ENCODE results near the gene KHK. TPM values are rescaled to one million over a fixed set of nuclear protein-coding genes. Genes with fewer than 3 reads are reported as not detected.

KHK gene
- total RNA-seq, 1 experiment from 2014 or later, result 1.5 TPM

GRCh38 chr2:27069436-27069835 is 17.1 kb upstream of the KHK start:
- intact Hi-C loops (cut with micrococcal nuclease; ENCODE audit: unreplicated experiment) (no loop called here), in situ Hi-C loops (cut with HindIII; ENCODE audit: low pct_unique_long_range_greater_than_20kb, low sequenced_read_pairs) (no loop called here)
- no peak for TF ChIP-seq POLR2AphosphoS5 (IDR thresholded peaks at IDR 0.05; ENCODE audit: low read depth, low read length)
- no peak for TF ChIP-seq TCF7L2 (IDR thresholded peaks at IDR 0.05; ENCODE audit: low read depth, low read length)
- TF ChIP-seq CTCF (IDR thresholded peaks at IDR 0.05), result no peak
- no peak overlapping the region for H3K27ac ChIP-seq (ENCODE audit: low read length)
- no peaks in the 10 kb centered on the region for H3K9me3 ChIP-seq (ENCODE audit: control insufficient read depth, insufficient read depth, low read depth, low read length)
- H3K4me3 ChIP-seq (ENCODE audit: low read depth in 2 of 2, low read length in 2 of 2), result no peak overlapping the region
- ATAC-seq (no peak), DNase-seq (ENCODE audit: low read depth, low spot score) (no peak)
- H3K4me1 ChIP-seq (ENCODE audit: control insufficient read depth, insufficient read depth, low read length), result peaks cover 15% of the 10 kb centered on the region
- BruUV-seq (replicated peaks), result no TSS peak
- POLR2A ChIA-PET, result interaction anchor here (0.7 kb wide), 1 partner anchor 15 kb away, joined by 3 read pairs; no protein-coding TSS in a partner anchor
- CTCF ChIA-PET, result no interaction called here
- H3K27me3 ChIP-seq (ENCODE audit: control insufficient read depth, insufficient read depth, low read length), result no peaks in the 10 kb centered on the region
- no peaks in the 10 kb centered on the region for H3K36me3 ChIP-seq (ENCODE audit: control insufficient read depth, insufficient read depth, low read length)

GRCh38 chr2:27069961-27070618 is 16.5 kb upstream of the KHK start:
- DNase-seq (ENCODE audit: low read depth, low spot score) (no peak), ATAC-seq (no peak)
- no peaks in the 10 kb centered on the region for H3K36me3 ChIP-seq (ENCODE audit: control insufficient read depth, insufficient read depth, low read length)
- H3K9me3 ChIP-seq (ENCODE audit: control insufficient read depth, insufficient read depth, low read depth, low read length), result no peaks in the 10 kb centered on the region
- intact Hi-C loops (cut with micrococcal nuclease; ENCODE audit: unreplicated experiment) (no loop called here), in situ Hi-C loops (cut with HindIII; ENCODE audit: low pct_unique_long_range_greater_than_20kb, low sequenced_read_pairs) (no loop called here)
- H3K4me1 ChIP-seq (ENCODE audit: control insufficient read depth, insufficient read depth, low read length), result peaks cover 15% of the 10 kb centered on the region
- no peak for TF ChIP-seq TCF7L2 (IDR thresholded peaks at IDR 0.05; ENCODE audit: low read depth, low read length)
- TF ChIP-seq REST (IDR thresholded peaks at IDR 0.05; ENCODE audit: insufficient read depth in 1 of 2, low read depth in 2 of 2, low read length in 1 of 2), result no peak
- TF ChIP-seq CTCF (IDR thresholded peaks at IDR 0.05), result no peak
- TF ChIP-seq SIN3A (IDR thresholded peaks at IDR 0.05; ENCODE audit: borderline replicate concordance, insufficient read depth, low read depth, low read length), result no peak
- TF ChIP-seq POLR2AphosphoS5 (IDR thresholded peaks at IDR 0.05; ENCODE audit: low read depth, low read length), result no peak
- ChIA-PET POLR2A (interaction anchor here (0.7 kb wide), 1 partner anchor 15 kb away, joined by 3 read pairs; no protein-coding TSS in a partner anchor), CTCF (interaction anchor here (0.7 kb wide), 1 partner anchor 12 kb away, joined by 3 read pairs; no protein-coding TSS in a partner anchor)
- H3K4me3 ChIP-seq (ENCODE audit: low read depth in 2 of 2, low read length in 2 of 2), result peak overlapping the region; percentile 98 to 100
- peak overlapping the region; percentile 93 for H3K27ac ChIP-seq (ENCODE audit: low read length)
- H3K27me3 ChIP-seq (ENCODE audit: control insufficient read depth, insufficient read depth, low read length), result no peaks in the 10 kb centered on the region
- BruUV-seq (replicated peaks), result no TSS peak

All from Panc1 (cell line).